Chondrocyte (in vitro differentiated cells): ENCODE measurements around the gene TLCD1. TPM values are rescaled to one million over a fixed set of nuclear protein-coding genes. Genes with fewer than 3 reads are reported as not detected.

Source experiments
- DNase-seq: peaks from one replicate; pipeline ENCODE4 v3.0.0; 2021; ENCODE audit warnings: mixed read lengths, low spot score
- H3K27ac Mint-ChIP-seq: one replicate; pipeline ENCODE4 v1.8.0; 2021; ENCODE audit warnings: mild to moderate bottlenecking, moderate library complexity, mixed read lengths; ENCODE audit not compliant: unreplicated experiment
- H3K27me3 Mint-ChIP-seq: 2 replicates; pipeline ENCODE4 v1.8.0; 2021; ENCODE audit warnings: low read depth, mixed read lengths
- H3K36me3 Mint-ChIP-seq: 2 replicates; pipeline ENCODE4 v1.8.0; 2021; ENCODE audit warnings: low read depth, mixed read lengths
- H3K4me1 Mint-ChIP-seq: 2 replicates; pipeline ENCODE4 v1.8.0; 2021; ENCODE audit warnings: low read depth, mild to moderate bottlenecking, mixed read lengths
- H3K4me3 Mint-ChIP-seq: one replicate; pipeline ENCODE4 v1.8.0; 2021; ENCODE audit warnings: mild to moderate bottlenecking, moderate library complexity, mixed read lengths; ENCODE audit not compliant: unreplicated experiment
- H3K9me3 Mint-ChIP-seq: 2 replicates; pipeline ENCODE4 v1.8.0; 2021; ENCODE audit warnings: low read depth, mixed read lengths
- CTCF ChIP-seq: fragments of 200-600 bp; sonication (generic); IDR thresholded peaks from 2 replicates; pipeline ENCODE4 v1.5.0; 2021; ENCODE audit warnings: antibody characterized with exemption, mild to moderate bottlenecking, moderate library complexity
- total RNA-seq: library from RNA; stranded (reverse); gene quantifications from 3 replicates; pipeline ENCODE4 v1.2.1, GENCODE V29; 2021

The TLCD1 gene
- total RNA-seq, 1 donor from 2014 or later, result 12.9 TPM

GRCh38 chr17:28711723-28712031 lies 14.4 kb downstream of the TLCD1 start, which contains the start of gene PROCA1:
Gene PROCA1 (minus strand): TSS chr17:28711888. CDS start chr17:28711660, 228 bp downstream.
- peak within 1 kb of the TSS; percentile 99 for H3K27ac Mint-ChIP-seq
- no peak for DNase-seq
- no peaks in the 10 kb centered on the region for H3K9me3 Mint-ChIP-seq
- peak within 1 kb of the TSS; percentile 89 for H3K4me3 Mint-ChIP-seq
- TF ChIP-seq CTCF, result no peak
- H3K4me1 Mint-ChIP-seq, result peaks cover 43% of the 10 kb centered on the region
- no peaks in the 10 kb centered on the region for H3K27me3 Mint-ChIP-seq
- H3K36me3 Mint-ChIP-seq, result peaks cover 16% of the 10 kb centered on the region

GRCh38 chr17:28710861-28711722 lies 14.9 kb downstream of the TLCD1 start:
- H3K36me3 Mint-ChIP-seq, result peaks cover 16% of the 10 kb centered on the region
- H3K4me3 Mint-ChIP-seq, result peak overlapping the region; percentile 89
- TF ChIP-seq CTCF, result no peak
- peaks cover 38% of the 10 kb centered on the region for H3K4me1 Mint-ChIP-seq
- H3K27ac Mint-ChIP-seq, result peak overlapping the region; percentile 99
- no peaks in the 10 kb centered on the region for H3K27me3 Mint-ChIP-seq
- DNase-seq, result peak; percentile 96
- no peaks in the 10 kb centered on the region for H3K9me3 Mint-ChIP-seq

GRCh38 chr17:28707339-28707720 lies 18.7 kb downstream of the TLCD1 start:
- TF ChIP-seq CTCF, result no peak
- Mint-ChIP-seq H3K36me3 (peaks cover 10% of the 10 kb centered on the region), H3K27ac (no peak overlapping the region), H3K4me1 (peaks cover 17% of the 10 kb centered on the region), H3K4me3 (no peak overlapping the region), H3K9me3 (no peaks in the 10 kb centered on the region), H3K27me3 (no peaks in the 10 kb centered on the region)
- no peak for DNase-seq

- Mint-ChIP-seq H3K9me3 (no peaks in the 10 kb centered on the region), H3K36me3 (peaks cover 13% of the 10 kb centered on the region), H3K27me3 (no peaks in the 10 kb centered on the region), H3K27ac (no peak overlapping the region), H3K4me3 (no peak overlapping the region), H3K4me1 (peaks cover 11% of the 10 kb centered on the region)
- DNase-seq, result no peak
- no peak for TF ChIP-seq CTCF
Observed at GRCh38 chr17:28706471-28707338, 19.3 kb downstream of the TLCD1 start.

DNA sequence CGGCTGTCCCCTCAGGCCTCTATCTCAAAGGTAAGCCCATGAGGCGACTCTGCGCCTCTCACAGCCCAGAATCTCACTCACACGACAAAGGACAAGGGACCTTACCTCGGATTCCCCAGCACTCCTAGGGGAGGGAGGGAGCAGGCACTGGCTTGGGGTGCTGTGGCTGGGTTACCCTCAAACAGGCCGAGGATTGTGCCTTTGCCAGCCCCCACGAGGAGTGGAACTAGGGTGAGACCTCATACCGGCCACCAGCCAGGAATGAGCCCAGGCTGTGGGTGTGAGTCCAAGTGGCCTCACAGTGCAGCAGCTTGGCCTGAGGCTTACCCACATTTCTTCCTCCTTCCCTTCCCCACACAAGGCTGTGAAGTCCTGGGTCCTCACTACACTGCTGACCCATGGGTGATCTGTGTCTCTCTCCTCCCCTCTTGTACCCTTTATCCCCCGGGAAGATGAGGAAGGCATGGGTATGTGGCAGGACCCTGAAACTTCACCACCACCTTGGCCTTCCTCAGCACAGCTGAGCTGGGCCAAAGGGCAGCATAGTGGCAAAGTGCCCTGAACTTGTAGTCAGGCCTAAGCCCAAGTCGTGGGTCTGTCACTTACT lies 20.2 kb downstream of the TLCD1 start:
- H3K36me3 Mint-ChIP-seq, result peaks cover 17% of the 10 kb centered on the region

More for the DNA sequence above, 20.2 kb downstream of the TLCD1 start:
- TF ChIP-seq CTCF, result no peak
- Mint-ChIP-seq H3K27me3 (no peaks in the 10 kb centered on the region), H3K27ac (no peak overlapping the region), H3K4me1 (peaks cover 7% of the 10 kb centered on the region), H3K4me3 (no peak overlapping the region), H3K9me3 (no peaks in the 10 kb centered on the region)
- no peak for DNase-seq
